ENCODE data around the gene EXPH5. TPM values are rescaled to one million over a fixed set of nuclear protein-coding genes. Genes with fewer than 3 reads are reported as not detected.

EXPH5 gene
- total and polyA plus RNA-seq, 5 donors from 2014 or later: 0.23 to 1.8 (median 0.75) TPM

- Histone ChIP-seq H3K27me3 (ENCODE audit: control insufficient read depth, insufficient read depth, low read length) (no peaks in the 10 kb centered on the region), H3K9me3 (ENCODE audit: control insufficient read depth in 2 of 2, low read length in 2 of 2) (no peaks in the 10 kb centered on the region), H3K4me1 (ENCODE audit: control insufficient read depth, insufficient read depth, low read length, poor library complexity, severe bottlenecking) (no peaks in the 10 kb centered on the region), H3K4me3 (ENCODE audit: low read depth, low read length) (no peak overlapping the region), H3K27ac (ENCODE audit: insufficient read depth, low read length, poor library complexity, severe bottlenecking) (no peak overlapping the region), H3K36me3 (ENCODE audit: control insufficient read depth, insufficient read depth, low read length) (no peaks in the 10 kb centered on the region)
- DNase-seq (no peak), ATAC-seq (ENCODE audit: low read depth in 2 of 2) (no peak)
- no peaks in the 10 kb centered on the region for H3K27me3 Mint-ChIP-seq
- no peak overlapping the region for H3K4me3 Mint-ChIP-seq
- H3K36me3 Mint-ChIP-seq: no peaks in the 10 kb centered on the region
- peaks cover 0 to 2% (median 0%) of the 10 kb centered on the region in 7 donors for H3K9me3 Mint-ChIP-seq
- peak overlapping the region in 1 of 3 donors; percentile 45 for H3K27ac Mint-ChIP-seq
- H3K4me1 Mint-ChIP-seq: no peaks in the 10 kb centered on the region
Observed at GRCh38 chr11:108545909-108546501, 47.6 kb downstream of the EXPH5 start.

- peaks cover 2% of the 10 kb centered on the region for H3K27me3 ChIP-seq (ENCODE audit: control insufficient read depth, insufficient read depth, low read length)
- Mint-ChIP-seq H3K27me3 (no peaks in the 10 kb centered on the region), H3K27ac (no peak overlapping the region), H3K4me3 (no peak overlapping the region), H3K9me3 (peaks cover 0 to 2% (median 0%) of the 10 kb centered on the region in 7 donors), H3K36me3 (no peaks in the 10 kb centered on the region), H3K4me1 (no peaks in the 10 kb centered on the region)
- no peaks in the 10 kb centered on the region for H3K36me3 ChIP-seq (ENCODE audit: control insufficient read depth, insufficient read depth, low read length)
- H3K4me3 ChIP-seq (ENCODE audit: low read depth, low read length): no peak overlapping the region
- no peaks in the 10 kb centered on the region for H3K9me3 ChIP-seq (ENCODE audit: control insufficient read depth in 2 of 2, low read length in 2 of 2)
- no peaks in the 10 kb centered on the region for H3K4me1 ChIP-seq (ENCODE audit: control insufficient read depth, insufficient read depth, low read length, poor library complexity, severe bottlenecking)
- H3K27ac ChIP-seq (ENCODE audit: insufficient read depth, low read length, poor library complexity, severe bottlenecking): no peak overlapping the region
- DNase-seq: no peak
- ATAC-seq (ENCODE audit: low read depth in 2 of 2): no peak
Observed at GRCh38 chr11:108543316-108543964, 50.1 kb downstream of the EXPH5 start.

GRCh38 chr11:108541531-108541930 is 52.0 kb downstream of the EXPH5 start:
- peaks cover 2% of the 10 kb centered on the region for H3K27me3 ChIP-seq (ENCODE audit: control insufficient read depth, insufficient read depth, low read length)
- H3K9me3 ChIP-seq (ENCODE audit: control insufficient read depth in 2 of 2, low read length in 2 of 2): no peaks in the 10 kb centered on the region
- Mint-ChIP-seq H3K27me3 (no peaks in the 10 kb centered on the region), H3K4me1 (peaks cover 0 to 3% (median 0%) of the 10 kb centered on the region in 4 donors), H3K36me3 (no peaks in the 10 kb centered on the region), H3K9me3 (peaks cover 0 to 2% (median 0%) of the 10 kb centered on the region in 7 donors), H3K4me3 (no peak overlapping the region), H3K27ac (no peak overlapping the region)
- DNase-seq (no peak), ATAC-seq (ENCODE audit: low read depth in 2 of 2) (no peak)
- no peaks in the 10 kb centered on the region for H3K4me1 ChIP-seq (ENCODE audit: control insufficient read depth, insufficient read depth, low read length, poor library complexity, severe bottlenecking)
- H3K36me3 ChIP-seq (ENCODE audit: control insufficient read depth, insufficient read depth, low read length): no peaks in the 10 kb centered on the region
- H3K4me3 ChIP-seq (ENCODE audit: low read depth, low read length): no peak overlapping the region
- no peak overlapping the region for H3K27ac ChIP-seq (ENCODE audit: insufficient read depth, low read length, poor library complexity, severe bottlenecking)

- DNase-seq: no peak
- H3K9me3 Mint-ChIP-seq: peaks cover 0 to 2% (median 0%) of the 10 kb centered on the region in 7 donors
- no peaks in the 10 kb centered on the region for H3K4me1 ChIP-seq (ENCODE audit: control insufficient read depth, insufficient read depth, low read length, poor library complexity, severe bottlenecking)
- no peak overlapping the region for H3K27ac ChIP-seq (ENCODE audit: insufficient read depth, low read length, poor library complexity, severe bottlenecking)
- peaks cover 0 to 3% (median 0%) of the 10 kb centered on the region in 4 donors for H3K4me1 Mint-ChIP-seq
- H3K36me3 ChIP-seq (ENCODE audit: control insufficient read depth, insufficient read depth, low read length): no peaks in the 10 kb centered on the region
- no peaks in the 10 kb centered on the region for H3K9me3 ChIP-seq (ENCODE audit: control insufficient read depth in 2 of 2, low read length in 2 of 2)
- no peak overlapping the region for H3K4me3 Mint-ChIP-seq
- no peaks in the 10 kb centered on the region for H3K27me3 Mint-ChIP-seq
- H3K4me3 ChIP-seq (ENCODE audit: low read depth, low read length): no peak overlapping the region
- no peaks in the 10 kb centered on the region for H3K36me3 Mint-ChIP-seq
- ATAC-seq (ENCODE audit: low read depth in 2 of 2): no peak
- peaks cover 2% of the 10 kb centered on the region for H3K27me3 ChIP-seq (ENCODE audit: control insufficient read depth, insufficient read depth, low read length)
- H3K27ac Mint-ChIP-seq: no peak overlapping the region
Observed at GRCh38 chr11:108538502-108538901, 55.1 kb downstream of the EXPH5 start.

- no peak overlapping the region for H3K27ac ChIP-seq (ENCODE audit: insufficient read depth, low read length, poor library complexity, severe bottlenecking)
- Mint-ChIP-seq H3K27ac (no peak overlapping the region), H3K36me3 (no peaks in the 10 kb centered on the region), H3K27me3 (no peaks in the 10 kb centered on the region), H3K9me3 (peaks cover 0 to 2% (median 0%) of the 10 kb centered on the region in 7 donors), H3K4me3 (peak overlapping the region in 2 of 4 donors; percentile 5 to 18), H3K4me1 (peaks cover 0 to 3% (median 0%) of the 10 kb centered on the region in 4 donors)
- no peak overlapping the region for H3K4me3 ChIP-seq (ENCODE audit: low read depth, low read length)
- DNase-seq (peak in 1 of 3 donors; percentile 26), ATAC-seq (ENCODE audit: low read depth in 2 of 2) (no peak)
- peaks cover 2% of the 10 kb centered on the region for H3K27me3 ChIP-seq (ENCODE audit: control insufficient read depth, insufficient read depth, low read length)
- no peaks in the 10 kb centered on the region for H3K9me3 ChIP-seq (ENCODE audit: control insufficient read depth in 2 of 2, low read length in 2 of 2)
- H3K36me3 ChIP-seq (ENCODE audit: control insufficient read depth, insufficient read depth, low read length): no peaks in the 10 kb centered on the region
- no peaks in the 10 kb centered on the region for H3K4me1 ChIP-seq (ENCODE audit: control insufficient read depth, insufficient read depth, low read length, poor library complexity, severe bottlenecking)
Observed at GRCh38 chr11:108538022-108538424, 55.5 kb downstream of the EXPH5 start.

GRCh38 chr11:108536783-108537182 is 56.8 kb downstream of the EXPH5 start:
- Histone ChIP-seq H3K36me3 (ENCODE audit: control insufficient read depth, insufficient read depth, low read length) (no peaks in the 10 kb centered on the region), H3K4me1 (ENCODE audit: control insufficient read depth, insufficient read depth, low read length, poor library complexity, severe bottlenecking) (no peaks in the 10 kb centered on the region), H3K4me3 (ENCODE audit: low read depth, low read length) (no peak overlapping the region), H3K27me3 (ENCODE audit: control insufficient read depth, insufficient read depth, low read length) (peaks cover 2% of the 10 kb centered on the region), H3K9me3 (ENCODE audit: control insufficient read depth in 2 of 2, low read length in 2 of 2) (no peaks in the 10 kb centered on the region), H3K27ac (ENCODE audit: insufficient read depth, low read length, poor library complexity, severe bottlenecking) (no peak overlapping the region)
- ATAC-seq (ENCODE audit: low read depth in 2 of 2) (no peak), DNase-seq (no peak)
- H3K4me1 Mint-ChIP-seq: peaks cover 0 to 3% (median 0%) of the 10 kb centered on the region in 4 donors
- H3K4me3 Mint-ChIP-seq: no peak overlapping the region
- H3K36me3 Mint-ChIP-seq: peaks cover 4% of the 10 kb centered on the region
- no peaks in the 10 kb centered on the region for H3K27me3 Mint-ChIP-seq
- H3K9me3 Mint-ChIP-seq: peaks cover 0 to 1% (median 0%) of the 10 kb centered on the region in 7 donors
- H3K27ac Mint-ChIP-seq: no peak overlapping the region

GRCh38 chr11:108535384-108535955 is 58.1 kb downstream of the EXPH5 start:
- no peak for DNase-seq
- Histone ChIP-seq H3K27me3 (ENCODE audit: control insufficient read depth, insufficient read depth, low read length) (peaks cover 2% of the 10 kb centered on the region), H3K4me1 (ENCODE audit: control insufficient read depth, insufficient read depth, low read length, poor library complexity, severe bottlenecking) (no peaks in the 10 kb centered on the region), H3K36me3 (ENCODE audit: control insufficient read depth, insufficient read depth, low read length) (no peaks in the 10 kb centered on the region), H3K4me3 (ENCODE audit: low read depth, low read length) (no peak overlapping the region), H3K27ac (ENCODE audit: insufficient read depth, low read length, poor library complexity, severe bottlenecking) (no peak overlapping the region), H3K9me3 (ENCODE audit: control insufficient read depth in 2 of 2, low read length in 2 of 2) (no peaks in the 10 kb centered on the region)
- peaks cover 0 to 5% (median 0%) of the 10 kb centered on the region in 7 donors for H3K9me3 Mint-ChIP-seq
- H3K36me3 Mint-ChIP-seq: peaks cover 4% of the 10 kb centered on the region
- ATAC-seq (ENCODE audit: low read depth in 2 of 2): no peak
- peaks cover 0 to 3% (median 0%) of the 10 kb centered on the region in 4 donors for H3K4me1 Mint-ChIP-seq
- H3K27me3 Mint-ChIP-seq: no peaks in the 10 kb centered on the region
- H3K27ac Mint-ChIP-seq: peak overlapping the region in 1 of 3 donors; percentile 91
- H3K4me3 Mint-ChIP-seq: no peak overlapping the region
